IMR-90 (cell line): Measurements from ENCODE around the gene SLAMF6. TPM values are rescaled to one million over a fixed set of nuclear protein-coding genes. Genes with fewer than 3 reads are reported as not detected.

ENCODE experiments used
- ATAC-seq: fragments of 200-7000 bp; cut with Tn5 transposase; 2 replicates; pipeline ENCODE4 v1.9.1; 2020; ENCODE audit warnings: low read depth, mild to moderate bottlenecking, moderate library complexity
- BruUV-seq: library from RNA; stranded (reverse); fragments of 400-500 nt; replicated peaks from 2 replicates; lab custom pipeline; 2021; lab: Mats Ljungman, UMichigan
- CTCF ChIA-PET: fragments of 300-600 bp; formaldehyde crosslinking; extraction: SDS; loops from one replicate; lab custom pipeline; 2021; ENCODE audit warnings: antibody characterized with exemption; lab: Yijun Ruan, JAX
- POLR2A ChIA-PET: fragments of 300-600 bp; sonication (Branson Sonifier 250); formaldehyde crosslinking; loops from one replicate; lab custom pipeline; 2022; ENCODE audit warnings: antibody characterized with exemption; ENCODE audit not compliant: unreplicated experiment; lab: Charles Lee
- DNase-seq: peaks from one replicate; pipeline ENCODE4 v3.0.0; 2013
- H2AFZ ChIP-seq: replicated peaks from 2 replicates; pipeline ENCODE3; 2013; ENCODE audit warnings: low read length, mild to moderate bottlenecking; ENCODE audit not compliant: poor library complexity
- H2AK5ac ChIP-seq: 2 replicates; pipeline ENCODE4 v1.6.1; 2013; ENCODE audit warnings: low read depth, low read length, inconsistent platforms
- H2AK9ac ChIP-seq: replicated peaks from 2 replicates; pipeline ENCODE3; 2013; ENCODE audit warnings: mild to moderate bottlenecking, low read depth, low read length, moderate library complexity; ENCODE audit not compliant: poor library complexity
- H2BK120ac ChIP-seq: 2 replicates; pipeline ENCODE4 v1.6.1; 2013; ENCODE audit warnings: low read depth, low read length, inconsistent platforms
- H2BK15ac ChIP-seq: 3 replicates; pipeline ENCODE4 v1.6.1; 2013; ENCODE audit warnings: low read depth, low read length, inconsistent platforms
- H2BK20ac ChIP-seq: 2 replicates; pipeline ENCODE4 v1.6.1; 2013; ENCODE audit warnings: low read depth, mild to moderate bottlenecking, inconsistent platforms, low read length, moderate library complexity
- H2BK5ac ChIP-seq: 2 replicates; pipeline ENCODE4 v1.6.1; 2013; ENCODE audit warnings: mild to moderate bottlenecking, low read depth, low read length, inconsistent platforms; ENCODE audit not compliant: poor library complexity, severe bottlenecking
- H3K14ac ChIP-seq: replicated peaks from 2 replicates; pipeline ENCODE4 v1.6.1; 2013; ENCODE audit warnings: low read depth, low read length, inconsistent platforms
- H3K18ac ChIP-seq: 2 replicates; pipeline ENCODE4 v1.6.1; 2013; ENCODE audit warnings: low read depth, low read length, control low read depth
- H3K23ac ChIP-seq: 2 replicates; pipeline ENCODE4 v1.6.1; 2013; ENCODE audit warnings: low read depth, low read length, inconsistent platforms
- H3K27ac ChIP-seq: 2 replicates; pipeline ENCODE4 v1.5.1; 2013; ENCODE audit warnings: mild to moderate bottlenecking, control low read depth, low read length; ENCODE audit not compliant: insufficient read depth
- H3K27me3 ChIP-seq: 2 replicates; pipeline ENCODE4 v1.6.1; 2013; ENCODE audit warnings: low read length; ENCODE audit not compliant: control insufficient read depth, insufficient read depth
- H3K36me3 ChIP-seq: 2 replicates; pipeline ENCODE4 v1.6.1; 2013; ENCODE audit warnings: low read length, mixed read lengths; ENCODE audit not compliant: control insufficient read depth, insufficient read depth
- H3K4ac ChIP-seq: 2 replicates; pipeline ENCODE4 v1.6.1; 2013; ENCODE audit warnings: low read depth, low read length, inconsistent platforms
- H3K4me1 ChIP-seq: 2 replicates; pipeline ENCODE4 v1.6.1; 2013; ENCODE audit warnings: low read length, mixed read lengths; ENCODE audit not compliant: control insufficient read depth, insufficient read depth
- H3K4me2 ChIP-seq: 2 replicates; pipeline ENCODE4 v1.6.1; 2013; ENCODE audit warnings: low read depth, mild to moderate bottlenecking, control low read depth, low read length, moderate library complexity
- H3K4me3 ChIP-seq: 2 replicates; pipeline ENCODE4 v1.5.1; 2013; ENCODE audit warnings: low read depth, mild to moderate bottlenecking, control low read depth, low read length, moderate library complexity; ENCODE audit not compliant: insufficient read depth
- H3K56ac ChIP-seq: 2 replicates; pipeline ENCODE4 v1.6.1; 2013; ENCODE audit warnings: low read length, inconsistent platforms; ENCODE audit not compliant: insufficient read depth; ENCODE audit errors: extremely low read depth
- H3K79me1 ChIP-seq, 2 experiments: 2 replicates each; pipeline ENCODE4 v1.6.1; 2013; ENCODE audit warnings: low read length in 2 of 2, inconsistent platforms in 1 of 2, low read depth in 1 of 2
- H3K9ac ChIP-seq: 2 replicates; pipeline ENCODE4 v1.6.1; 2013; ENCODE audit warnings: low read depth, low read length, control low read depth
- H3K9me1 ChIP-seq: 2 replicates; pipeline ENCODE4 v1.6.1; 2013; ENCODE audit warnings: low read length, inconsistent platforms; ENCODE audit not compliant: insufficient read depth
- H3K9me3 ChIP-seq: 2 replicates; pipeline ENCODE4 v1.6.1; 2013; ENCODE audit warnings: low read length; ENCODE audit not compliant: control insufficient read depth, insufficient read depth
- H4K20me1 ChIP-seq: 2 replicates; pipeline ENCODE4 v1.6.1; 2013; ENCODE audit warnings: low read length, inconsistent platforms; ENCODE audit not compliant: insufficient read depth
- H4K5ac ChIP-seq: 2 replicates; pipeline ENCODE4 v1.6.1; 2013; ENCODE audit warnings: mild to moderate bottlenecking, low read depth, low read length, control low read depth
- H4K8ac ChIP-seq, 2 experiments: 2 replicates each; pipeline ENCODE4 v1.6.1; 2013; ENCODE audit warnings: low read depth in 2 of 2, low read length in 2 of 2, control low read depth in 1 of 2, inconsistent platforms in 1 of 2
- H4K91ac ChIP-seq: 2 replicates; pipeline ENCODE4 v1.6.1; 2013; ENCODE audit warnings: low read depth, low read length, inconsistent platforms; ENCODE audit not compliant: insufficient read depth
- ELK1 ChIP-seq: fragments of 150-350 bp; IDR thresholded peaks from 2 replicates; pipeline ENCODE4 v1.6.1; 2016; ENCODE audit warnings: low read depth, mild to moderate bottlenecking, low read length, moderate library complexity, borderline replicate concordance
- FOS ChIP-seq: fragments of 150-350 bp; IDR thresholded peaks from 2 replicates; pipeline ENCODE4 v1.6.1; 2016; ENCODE audit warnings: low read depth, low read length
- MAFK ChIP-seq: IDR thresholded peaks from 2 replicates; pipeline ENCODE4 v1.6.1; 2012; ENCODE audit warnings: low read depth, low read length, improper control_type of control experiment
- MAZ ChIP-seq: IDR thresholded peaks from 2 replicates; pipeline ENCODE4 v1.6.1; 2012; ENCODE audit warnings: low read depth, mild to moderate bottlenecking, low read length, improper control_type of control experiment, moderate library complexity, borderline replicate concordance
- NFE2L2 ChIP-seq: fragments of 150-350 bp; IDR thresholded peaks from 2 replicates; pipeline ENCODE4 v1.6.1; 2016; ENCODE audit warnings: low read depth, mild to moderate bottlenecking, low read length
- POLR2A ChIP-seq: IDR thresholded peaks from 2 replicates; pipeline ENCODE4 v1.6.1; 2012; ENCODE audit warnings: mild to moderate bottlenecking, low read depth, low read length
- RAD21 ChIP-seq: IDR thresholded peaks from 2 replicates; pipeline ENCODE4 v1.6.1; 2012; ENCODE audit warnings: low read length, improper control_type of control experiment
- RCOR1 ChIP-seq: IDR thresholded peaks from 2 replicates; pipeline ENCODE4 v1.6.1; 2012; ENCODE audit warnings: mild to moderate bottlenecking, low read length, improper control_type of control experiment; ENCODE audit not compliant: insufficient replicate concordance
- WGBS, 2 experiments: methylation state at CpG; one replicate each; pipeline versions ENCODE4 v1.1.5 to v1.1.7; 2013; ENCODE audit warnings: missing lambda C conversion rate in 2 of 2; ENCODE audit not compliant: insufficient read length in 1 of 2; ENCODE audit errors: extremely low coverage in 2 of 2; 5-methylcytosine and 5-hydroxymethylcytosine counted together
- dilution Hi-C: fragments of 300-500 bp; cut with HindIII; formaldehyde crosslinking; loops from one replicate; pipeline ENCODE4 v1.14.3; 2018; ENCODE audit warnings: low sequenced_read_pairs; ENCODE audit not compliant: unreplicated experiment
- in situ Hi-C: fragments of 300-500 bp; cut with MboI; formaldehyde crosslinking; loops from 3 replicates; pipeline ENCODE4 v1.14.3; 2019; ENCODE audit warnings: low sequenced_read_pairs, inconsistent platforms, mixed read lengths
- intact Hi-C: fragments of 100-400 bp; cut with micrococcal nuclease; formaldehyde crosslinking; loops from 2 replicates; pipeline ENCODE4 v1.10.0; 2022
- polyA plus RNA-seq, 3 experiments: library from polyadenylated mRNA; depleted of rRNA; stranded (reverse); fragments of >200 nt; gene quantifications; 2 replicates each; pipeline ENCODE4 v1.2.3, GENCODE V29; 2012; ENCODE audit warnings: low replicate concordance in 1 of 3
- total RNA-seq: library from RNA; depleted of rRNA; stranded (reverse); fragments of >200 nt; gene quantifications from 2 replicates; pipeline ENCODE4 v1.2.3, GENCODE V29; 2012

Gene SLAMF6
- total and polyA plus RNA-seq, 2 of the 4 experiments (the other 2 are of a cell fraction): not detected

- no peak for TF ChIP-seq ELK1
These were observed 85.4 kb downstream of the SLAMF6 start (continued) for GRCh38 chr1:160437432-160438316.

GRCh38 chr1:160436966-160437365, 86.1 kb downstream of the SLAMF6 start:
- Histone ChIP-seq H2AK5ac (no peak overlapping the region), H2AK9ac (no peak overlapping the region), H3K9ac (no peak overlapping the region), H3K23ac (no peak overlapping the region), H2BK5ac (no peak overlapping the region), H2BK20ac (no peak overlapping the region), H3K4me3 (no peak overlapping the region), H3K27ac (no peak overlapping the region), H3K9me3 (no peaks in the 10 kb centered on the region), H4K91ac (no peak overlapping the region), H2BK15ac (no peak overlapping the region), H3K79me1 (no peaks in the 10 kb centered on the region), H3K36me3 (no peaks in the 10 kb centered on the region), H3K18ac (no peak overlapping the region), H2BK120ac (no peak overlapping the region), H3K4ac (no peak overlapping the region), H3K4me1 (no peaks in the 10 kb centered on the region), H3K27me3 (no peaks in the 10 kb centered on the region), H3K9me1 (no peaks in the 10 kb centered on the region), H4K8ac (no peak overlapping the region), H3K4me2 (no peak overlapping the region), H3K14ac (no peak overlapping the region), H4K20me1 (no peaks in the 10 kb centered on the region), H3K56ac (no peak overlapping the region), H2AFZ (no peak overlapping the region), H4K5ac (no peak overlapping the region)
- POLR2A ChIA-PET: no interaction called here
- no CpG with 5 or more reads among the region's 2 CpGs for WGBS, 2 experiments
- DNase-seq (no peak), ATAC-seq (no peak)
- CTCF ChIA-PET: no interaction called here
- TF ChIP-seq MAFK (no peak), NFE2L2 (no peak), RCOR1 (no peak), MAZ (no peak), FOS (no peak), RAD21 (no peak), POLR2A (no peak)
- in situ Hi-C loops (no loop called here), intact Hi-C loops (no loop called here), dilution Hi-C loops (no loop called here)
- BruUV-seq: no TSS peak
